Upper lobe of left lung (tissue), 6 donors: ENCODE measurements around the gene CRIP1. TPM values are rescaled to one million over a fixed set of nuclear protein-coding genes. Genes with fewer than 3 reads are reported as not detected.
A peak's percentile ranks its signal among the peaks of the same experiment; 100 is the strongest.

ENCODE experiments used
- ATAC-seq, 2 donors: fragments of 200-7000 bp; cut with Tn5 transposase; one replicate each; pipeline ENCODE4 v1.9.1; 2022; ENCODE audit warnings: mild to moderate bottlenecking in 2 of 2, moderate library complexity in 2 of 2; ENCODE audit not compliant: low FRiP score in 2 of 2
- DNase-seq, 2 donors: peaks; one replicate each; pipeline ENCODE4 v3.0.0-alpha.2; 2019 to 2020
- H3K27ac ChIP-seq, 4 donors: fragments of 200-600 bp; sonication (generic); one replicate each; pipeline ENCODE4 v1.5.1; 2016 to 2019
- H3K27me3 ChIP-seq, 4 donors: fragments of 200-600 bp; sonication (generic); one replicate each; pipeline ENCODE4 v1.5.1; 2017 to 2019
- H3K36me3 ChIP-seq, 4 donors: fragments of 200-600 bp; sonication (generic); one replicate each; pipeline ENCODE4 v1.5.1; 2016 to 2019
- H3K4me1 ChIP-seq, 4 donors: fragments of 200-600 bp; sonication (generic); one replicate each; pipeline ENCODE4 v1.5.1; 2018 to 2019
- H3K4me3 ChIP-seq, 4 donors: fragments of 200-600 bp; sonication (generic); one replicate each; pipeline ENCODE4 v1.5.1; 2017 to 2019; ENCODE audit warnings: mild to moderate bottlenecking in 2 of 4, moderate library complexity in 1 of 4
- H3K9me3 ChIP-seq, 4 donors: fragments of 200-600 bp; sonication (generic); one replicate each; pipeline ENCODE4 v1.5.1; 2018 to 2019
- EP300 ChIP-seq, 4 donors: sonication (generic); formaldehyde crosslinking; IDR thresholded peaks; one replicate each; pipeline ENCODE4 v1.5.1; 2017; ENCODE audit warnings: antibody characterized with exemption in 4 of 4, control low read depth in 2 of 4
- POLR2A ChIP-seq, 4 donors: fragments of 450-650 bp; IDR thresholded peaks; one replicate each; pipeline ENCODE4 v1.5.1; 2016 to 2017; ENCODE audit warnings: antibody characterized with exemption in 4 of 4, mild to moderate bottlenecking in 2 of 4
- POLR2AphosphoS5 ChIP-seq, 2 donors: sonication (generic); formaldehyde crosslinking; IDR thresholded peaks; one replicate each; pipeline ENCODE4 v1.5.1; 2017; ENCODE audit warnings: antibody characterized with exemption in 2 of 2
- WGBS, 2 donors: methylation state at CpG; one replicate each; pipeline ENCODE4 v1.1.5; 2017 to 2018; 5-methylcytosine and 5-hydroxymethylcytosine counted together
- total RNA-seq, 6 donors: library from RNA; depleted of rRNA in 4 of 6; stranded (reverse); fragments of >200 nt in 4 of 6; gene quantifications; one replicate each; pipeline versions ENCODE4 v1.1.0 to v1.2.1, GENCODE V29; 2016 to 2021
- TF ChIP-seq, protein P1 (sequence below), 6 experiments: fragments of 450-650 bp in 4 of 6; fragments of 200-600 bp in 2 of 6; sonication (generic) in 2 of 6; IDR thresholded peaks; one replicate each; pipeline ENCODE4 v1.5.1; 2016 to 2019; ENCODE audit warnings: antibody characterized with exemption in 6 of 6
- donor health status: DM: no; HTN: no; CAD: no; lungs with moderate emphysema.
- donor health status: DM: no; HTN: yes; CAD: no; lungs with severe emphysema.

Gene CRIP1
- total RNA-seq, 6 donors from 2014 or later: 26.2 to 425 (median 200) TPM

GRCh38 chr14:105476831-105477659 is 9.6 kb upstream of the CRIP1 start:
- Histone ChIP-seq H3K4me1 (peaks cover 46 to 93% (median 76%) of the 10 kb centered on the region in 4 donors), H3K9me3 (no peaks in the 10 kb centered on the region), H3K27me3 (peaks cover 0 to 16% (median 8%) of the 10 kb centered on the region in 4 donors), H3K27ac (peak overlapping the region; percentile 86 to 98 (median 92)), H3K4me3 (peak overlapping the region; percentile 59 to 90 (median 85)), H3K36me3 (peaks cover 0 to 22% (median 6%) of the 10 kb centered on the region in 4 donors)
- 27 to 42% methylated on average over 5 to 14 of the region's 16 CpGs for WGBS, 2 donors
- DNase-seq: no peak
- ATAC-seq: no peak
- TF ChIP-seq POLR2A (IDR thresholded peaks at IDR 0.05): peak in 1 of 4 donors; percentile 15
- TF ChIP-seq, protein P1, sequence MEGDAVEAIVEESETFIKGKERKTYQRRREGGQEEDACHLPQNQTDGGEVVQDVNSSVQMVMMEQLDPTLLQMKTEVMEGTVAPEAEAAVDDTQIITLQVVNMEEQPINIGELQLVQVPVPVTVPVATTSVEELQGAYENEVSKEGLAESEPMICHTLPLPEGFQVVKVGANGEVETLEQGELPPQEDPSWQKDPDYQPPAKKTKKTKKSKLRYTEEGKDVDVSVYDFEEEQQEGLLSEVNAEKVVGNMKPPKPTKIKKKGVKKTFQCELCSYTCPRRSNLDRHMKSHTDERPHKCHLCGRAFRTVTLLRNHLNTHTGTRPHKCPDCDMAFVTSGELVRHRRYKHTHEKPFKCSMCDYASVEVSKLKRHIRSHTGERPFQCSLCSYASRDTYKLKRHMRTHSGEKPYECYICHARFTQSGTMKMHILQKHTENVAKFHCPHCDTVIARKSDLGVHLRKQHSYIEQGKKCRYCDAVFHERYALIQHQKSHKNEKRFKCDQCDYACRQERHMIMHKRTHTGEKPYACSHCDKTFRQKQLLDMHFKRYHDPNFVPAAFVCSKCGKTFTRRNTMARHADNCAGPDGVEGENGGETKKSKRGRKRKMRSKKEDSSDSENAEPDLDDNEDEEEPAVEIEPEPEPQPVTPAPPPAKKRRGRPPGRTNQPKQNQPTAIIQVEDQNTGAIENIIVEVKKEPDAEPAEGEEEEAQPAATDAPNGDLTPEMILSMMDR (IDR thresholded peaks at IDR 0.05): no peak
- peak in 1 of 4 donors; percentile 24 for TF ChIP-seq EP300 (IDR thresholded peaks at IDR 0.05)
- peak in 1 of 2 donors; percentile 39 for TF ChIP-seq POLR2AphosphoS5 (IDR thresholded peaks at IDR 0.05)

GRCh38 chr14:105477660-105478397 is 8.9 kb upstream of the CRIP1 start:
- Histone ChIP-seq H3K4me3 (peak overlapping the region in 3 of 4 donors; percentile 59 to 89 (median 81)), H3K9me3 (no peaks in the 10 kb centered on the region), H3K36me3 (peaks cover 0 to 22% (median 6%) of the 10 kb centered on the region in 4 donors), H3K27me3 (peaks cover 0 to 16% (median 8%) of the 10 kb centered on the region in 4 donors), H3K4me1 (peaks cover 46 to 93% (median 76%) of the 10 kb centered on the region in 4 donors), H3K27ac (peak overlapping the region; percentile 86 to 98 (median 92))
- ATAC-seq (no peak), DNase-seq (no peak)
- 45 to 64% methylated on average over 6 to 12 of the region's 56 CpGs for WGBS, 2 donors
- no peak for TF ChIP-seq POLR2A (IDR thresholded peaks at IDR 0.05)
- no peak for TF ChIP-seq POLR2AphosphoS5 (IDR thresholded peaks at IDR 0.05)
- TF ChIP-seq, protein P1 (IDR thresholded peaks at IDR 0.05): no peak
- TF ChIP-seq EP300 (IDR thresholded peaks at IDR 0.05): no peak

- TF ChIP-seq POLR2A (IDR thresholded peaks at IDR 0.05) (no peak), EP300 (IDR thresholded peaks at IDR 0.05) (no peak), POLR2AphosphoS5 (IDR thresholded peaks at IDR 0.05) (no peak)
- TF ChIP-seq, protein P1 (IDR thresholded peaks at IDR 0.05): no peak
- Histone ChIP-seq H3K4me1 (peaks cover 46 to 93% (median 76%) of the 10 kb centered on the region in 4 donors), H3K36me3 (peaks cover 0 to 22% (median 6%) of the 10 kb centered on the region in 4 donors), H3K27ac (peak overlapping the region in 3 of 4 donors; percentile 19 to 93 (median 36)), H3K4me3 (peak overlapping the region in 1 of 4 donors; percentile 10), H3K27me3 (peaks cover 0 to 16% (median 8%) of the 10 kb centered on the region in 4 donors), H3K9me3 (no peaks in the 10 kb centered on the region)
- ATAC-seq (no peak), DNase-seq (no peak)
- 68 to 70% methylated on average over 5 to 65 of the region's 81 CpGs for WGBS, 2 donors
These were observed 8.1 kb upstream of the CRIP1 start for GRCh38 chr14:105478398-105479251.

GRCh38 chr14:105479431-105480158 is 7.1 kb upstream of the CRIP1 start:
- H3K36me3 ChIP-seq: peaks cover 0 to 22% (median 6%) of the 10 kb centered on the region in 4 donors
- H3K4me1 ChIP-seq: peaks cover 52 to 94% (median 80%) of the 10 kb centered on the region in 4 donors
- no peak overlapping the region for H3K4me3 ChIP-seq
- ATAC-seq (no peak), DNase-seq (no peak)
- 62 to 76% methylated on average over 21 to 26 of the region's 34 CpGs for WGBS, 2 donors
- no peaks in the 10 kb centered on the region for H3K9me3 ChIP-seq
- H3K27me3 ChIP-seq: peaks cover 0 to 16% (median 8%) of the 10 kb centered on the region in 4 donors
- H3K27ac ChIP-seq: peak overlapping the region in 3 of 4 donors; percentile 88 to 98 (median 97)
- TF ChIP-seq POLR2A (IDR thresholded peaks at IDR 0.05) (no peak), POLR2AphosphoS5 (IDR thresholded peaks at IDR 0.05) (no peak), EP300 (IDR thresholded peaks at IDR 0.05) (no peak)
- TF ChIP-seq, protein P1 (IDR thresholded peaks at IDR 0.05): no peak
